GM18517 (cell line): Measurements from ENCODE around the gene GPC5.

Experiments used
- ATAC-seq: cut with Tn5 transposase; IDR thresholded peaks from one replicate; pipeline ENCODE4 v1.9.1; 2021; ENCODE audit warnings: mild to moderate bottlenecking, moderate library complexity; ENCODE audit not compliant: unreplicated experiment

Gene GPC5

GRCh38 chr13:92578358-92578757 lies 1179.9 kb downstream of the GPC5 start:
- ATAC-seq = no peak

- ATAC-seq = no peak
Measured at GRCh38 chr13:92589955-92590354, 1191.5 kb downstream of the GPC5 start.

- ATAC-seq = no peak
Measured at GRCh38 chr13:92590503-92590908, 1192.1 kb downstream of the GPC5 start.

GRCh38 chr13:92591117-92591516 lies 1192.7 kb downstream of the GPC5 start:
- no peak for ATAC-seq

GRCh38 chr13:92592757-92593156 lies 1194.3 kb downstream of the GPC5 start:
- no peak for ATAC-seq

- ATAC-seq = no peak
Measured at GRCh38 chr13:92602560-92602959, 1204.1 kb downstream of the GPC5 start.

GRCh38 chr13:92609376-92609775 lies 1211.0 kb downstream of the GPC5 start:
- no peak for ATAC-seq

- ATAC-seq = no peak
Measured at GRCh38 chr13:92612892-92613291, 1214.5 kb downstream of the GPC5 start.

- no peak for ATAC-seq
Measured at GRCh38 chr13:92613921-92614320, 1215.5 kb downstream of the GPC5 start.

GRCh38 chr13:92621985-92622384 lies 1223.6 kb downstream of the GPC5 start:
- ATAC-seq = no peak

GRCh38 chr13:92622905-92623304 lies 1224.5 kb downstream of the GPC5 start:
- ATAC-seq = no peak

- no peak for ATAC-seq
Measured at GRCh38 chr13:92626274-92626673, 1227.9 kb downstream of the GPC5 start.

GRCh38 chr13:92640936-92641335 lies 1242.5 kb downstream of the GPC5 start:
- no peak for ATAC-seq

GRCh38 chr13:92649140-92649813 lies 1250.9 kb downstream of the GPC5 start:
- ATAC-seq = no peak

GRCh38 chr13:92656103-92656502 lies 1257.7 kb downstream of the GPC5 start:
- no peak for ATAC-seq

GRCh38 chr13:92656648-92657047 lies 1258.2 kb downstream of the GPC5 start:
- no peak for ATAC-seq

GRCh38 chr13:92657565-92657964 lies 1259.1 kb downstream of the GPC5 start:
- no peak for ATAC-seq

GRCh38 chr13:92658293-92658692 lies 1259.9 kb downstream of the GPC5 start:
- ATAC-seq = no peak

GRCh38 chr13:92661406-92661805 lies 1263.0 kb downstream of the GPC5 start:
- no peak for ATAC-seq

GRCh38 chr13:92668157-92668556 lies 1269.7 kb downstream of the GPC5 start:
- no peak for ATAC-seq

- no peak for ATAC-seq
Measured at GRCh38 chr13:92670096-92670495, 1271.7 kb downstream of the GPC5 start.

GRCh38 chr13:92671821-92672220 lies 1273.4 kb downstream of the GPC5 start:
- ATAC-seq = no peak

GRCh38 chr13:92676246-92676645 lies 1277.8 kb downstream of the GPC5 start:
- no peak for ATAC-seq
